ENCODE measurements around the gene RBM23. TPM values are rescaled to one million over a fixed set of nuclear protein-coding genes. Genes with fewer than 3 reads are reported as not detected.

RBM23 gene
- total RNA-seq = 648 TPM

GRCh38 chr14:22918804-22919600 is at the start of gene RBM23:
RBM23 (minus strand) TSS chr14:22919149.

GRCh38 chr14:22929104-22929960 is 10.4 kb upstream of the RBM23 start, which contains the start of gene PRMT5:
PRMT5 (minus strand) TSS chr14:22929376; CDS start chr14:22929361, 15 bp downstream.

GRCh38 chr14:22883173-22883976 is 35.6 kb downstream of the RBM23 start, which contains the start of gene REM2:
REM2 (plus strand) TSS chr14:22883222; CDS start chr14:22883288, 66 bp downstream.

GRCh38 chr14:22871224-22872032 is 47.5 kb downstream of the RBM23 start, which contains the start of gene LRP10:
LRP10 (plus strand) TSS chr14:22871740; CDS start chr14:22872304, 564 bp downstream.

Other genes starting within 250 kb of the RBM23 start
- 54.7 TPM for gene OXA1L, start 152.5 kb downstream of the RBM23 start, total RNA-seq
- gene SLC7A7, start 103.7 kb downstream of the RBM23 start, total RNA-seq = 4.1 TPM
- 36.0 TPM for gene MRPL52, start 89.3 kb downstream of the RBM23 start, total RNA-seq
- gene MMP14, start 82.6 kb downstream of the RBM23 start, total RNA-seq = 148 TPM
- 35.1 TPM for gene LRP10, start 47.4 kb downstream of the RBM23 start, total RNA-seq
- gene REM2, start 35.9 kb downstream of the RBM23 start, total RNA-seq = 2.0 TPM
- gene PRMT5, start 10.2 kb upstream of the RBM23 start, total RNA-seq = 56.5 TPM
- 41.9 TPM for gene HAUS4, start 37.9 kb upstream of the RBM23 start, total RNA-seq
- gene AJUBA, start 63.4 kb upstream of the RBM23 start, total RNA-seq = 32.0 TPM
- gene C14orf93, start 91.0 kb upstream of the RBM23 start, total RNA-seq = 14.9 TPM
- 137 TPM for gene PSMB5, start 115.8 kb upstream of the RBM23 start, total RNA-seq
- gene PSMB11, start 123.1 kb upstream of the RBM23 start, total RNA-seq = not detected
- gene CDH24, start 138.4 kb upstream of the RBM23 start, total RNA-seq = 17.0 TPM
- gene ACIN1, start 176.0 kb upstream of the RBM23 start, total RNA-seq = 155 TPM
- gene C14orf119, start 176.4 kb upstream of the RBM23 start, total RNA-seq = 15.8 TPM
- not detected for gene CIROP, start 185.8 kb upstream of the RBM23 start, total RNA-seq
- gene CEBPE, start 200.1 kb upstream of the RBM23 start, total RNA-seq = not detected